Measurements from ENCODE around the gene REM2. TPM values are rescaled to one million over a fixed set of nuclear protein-coding genes. Genes with fewer than 3 reads are reported as not detected.
A peak's percentile ranks its signal among the peaks of the same experiment; 100 is the strongest.

REM2 gene
- total RNA-seq, 4 donors from 2014 or later: 0.57 to 2.1 (median 1.4) TPM

DNA sequence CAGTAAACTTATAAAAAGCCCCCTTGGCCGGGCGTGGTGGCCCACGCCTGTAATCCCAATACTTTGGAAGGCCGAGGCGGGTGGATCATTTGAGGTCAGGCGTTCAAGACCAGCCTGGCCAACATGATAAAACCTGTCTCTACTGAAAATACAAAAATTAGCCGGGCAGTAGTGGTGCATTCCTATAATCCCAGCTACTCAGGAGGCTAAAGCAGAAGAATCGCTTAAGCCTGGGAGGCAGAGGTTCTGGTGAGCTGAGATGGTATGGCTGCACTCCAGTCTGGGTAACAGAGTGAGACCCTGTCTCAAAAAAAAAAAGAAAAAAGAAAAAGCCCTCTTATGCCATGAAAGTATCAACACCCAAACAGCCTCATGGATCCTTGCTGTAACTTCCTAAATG is 42.5 kb downstream of the REM2 start:
- Histone ChIP-seq H3K36me3 (peaks cover 0 to 50% (median 0%) of the 10 kb centered on the region in 3 donors), H3K9me3 (no peaks in the 10 kb centered on the region), H3K4me1 (peaks cover 0 to 18% (median 5%) of the 10 kb centered on the region in 4 donors), H3K27ac (no peak overlapping the region), H3K27me3 (no peaks in the 10 kb centered on the region), H3K4me3 (no peak overlapping the region)
- DNase-seq: no peak
- TF ChIP-seq CTCF (IDR thresholded peaks at IDR 0.05): no peak
- TF ChIP-seq POLR2A (IDR thresholded peaks at IDR 0.05): no peak

DNA sequence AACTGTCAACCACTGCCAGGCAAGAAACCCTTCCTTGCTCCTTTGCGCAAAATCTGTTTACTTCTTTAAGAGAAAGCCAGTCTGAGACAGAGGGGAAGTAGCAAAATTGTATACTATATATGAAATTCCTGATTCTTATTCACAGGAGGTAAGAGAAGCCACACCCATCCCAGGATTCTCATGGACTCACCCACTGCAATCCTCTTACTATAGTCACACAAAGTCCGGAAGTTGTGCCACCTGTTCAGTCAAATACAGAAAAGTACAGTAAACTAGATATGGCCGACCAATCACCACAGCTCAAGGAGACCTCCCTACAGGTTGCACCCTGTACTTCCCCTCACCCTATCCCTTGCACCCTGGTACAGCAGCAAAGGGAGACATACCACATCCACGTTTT is 43.3 kb downstream of the REM2 start:
- Histone ChIP-seq H3K27ac (no peak overlapping the region), H3K27me3 (no peaks in the 10 kb centered on the region), H3K4me1 (peaks cover 0 to 18% (median 5%) of the 10 kb centered on the region in 4 donors), H3K36me3 (peaks cover 0 to 45% (median 0%) of the 10 kb centered on the region in 3 donors), H3K4me3 (no peak overlapping the region), H3K9me3 (no peaks in the 10 kb centered on the region)
- no peak for DNase-seq
- TF ChIP-seq CTCF (IDR thresholded peaks at IDR 0.05) (no peak), POLR2A (IDR thresholded peaks at IDR 0.05) (no peak)

- no peak for TF ChIP-seq POLR2A (IDR thresholded peaks at IDR 0.05)
- peaks cover 0 to 33% (median 0%) of the 10 kb centered on the region in 3 donors for H3K36me3 ChIP-seq
- no peaks in the 10 kb centered on the region for H3K27me3 ChIP-seq
- H3K9me3 ChIP-seq: no peaks in the 10 kb centered on the region
- no peak for DNase-seq
- H3K4me1 ChIP-seq: peaks cover 0 to 18% (median 5%) of the 10 kb centered on the region in 4 donors
- peak overlapping the region; percentile 65 to 92 (median 80) for H3K4me3 ChIP-seq
- H3K27ac ChIP-seq: peak overlapping the region; percentile 77 to 88 (median 84)
Observed at GRCh38 chr14:22928237-22929103, 45.4 kb downstream of the REM2 start.

DNA sequence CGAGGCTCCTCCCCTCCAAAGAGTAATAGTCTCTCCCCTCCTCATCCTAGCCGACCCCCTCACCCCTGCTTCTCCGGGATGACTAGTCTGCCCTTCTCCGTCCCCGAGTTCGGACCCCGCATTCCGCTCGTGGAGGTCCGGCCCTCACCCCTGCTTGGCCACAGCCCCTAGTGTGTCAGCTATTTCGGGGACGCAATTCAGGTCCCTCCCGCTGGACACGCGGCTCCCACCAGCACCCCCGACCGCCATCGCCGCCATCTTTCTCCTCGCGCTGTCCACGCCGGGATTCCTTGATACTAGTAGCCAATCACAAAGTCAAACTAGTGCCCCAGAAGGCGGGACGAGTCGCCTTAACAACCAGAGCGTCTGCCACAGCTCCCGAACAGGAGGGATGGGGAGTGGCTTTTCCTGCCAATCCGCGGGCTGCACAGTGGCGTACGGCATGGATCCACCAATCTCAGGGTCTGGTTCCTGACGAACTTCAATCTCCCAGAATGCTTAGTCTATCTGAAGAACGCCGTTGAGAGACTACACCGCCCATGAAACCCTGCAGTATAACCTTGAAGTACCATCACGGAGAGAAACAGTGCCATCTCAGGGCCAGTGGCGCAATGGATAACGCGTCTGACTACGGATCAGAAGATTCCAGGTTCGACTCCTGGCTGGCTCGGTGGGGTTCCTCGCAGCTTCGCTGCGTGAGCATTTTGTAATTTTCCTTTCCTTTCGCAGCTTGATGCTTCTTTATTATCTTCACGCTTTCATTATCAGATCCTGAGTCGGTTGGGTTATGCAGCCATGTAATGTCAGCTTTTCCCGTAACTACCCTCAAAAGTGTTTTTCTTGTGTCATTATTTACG is 46.3 kb downstream of the REM2 start, which contains the start of gene PRMT5:
Gene PRMT5 (minus strand): TSS at position 273 of the 857 bp plus-strand sequence. CDS start 15 bp downstream, at position 258.
- TF ChIP-seq POLR2A (IDR thresholded peaks at IDR 0.05) (peak; percentile 43 to 64), CTCF (IDR thresholded peaks at IDR 0.05) (peak in 1 of 6 experiments; percentile 12)
- no peaks in the 10 kb centered on the region for H3K9me3 ChIP-seq
- peaks cover 0 to 24% (median 0%) of the 10 kb centered on the region in 3 donors for H3K36me3 ChIP-seq
- H3K4me3 ChIP-seq: peak within 1 kb of the TSS; percentile 65 to 92 (median 80)
- no peaks in the 10 kb centered on the region for H3K27me3 ChIP-seq
- peaks cover 0 to 18% (median 5%) of the 10 kb centered on the region in 4 donors for H3K4me1 ChIP-seq
- H3K27ac ChIP-seq: peak within 1 kb of the TSS; percentile 79 to 88 (median 86)
- peak; percentile 98 to 100 (median 98) for DNase-seq

DNA sequence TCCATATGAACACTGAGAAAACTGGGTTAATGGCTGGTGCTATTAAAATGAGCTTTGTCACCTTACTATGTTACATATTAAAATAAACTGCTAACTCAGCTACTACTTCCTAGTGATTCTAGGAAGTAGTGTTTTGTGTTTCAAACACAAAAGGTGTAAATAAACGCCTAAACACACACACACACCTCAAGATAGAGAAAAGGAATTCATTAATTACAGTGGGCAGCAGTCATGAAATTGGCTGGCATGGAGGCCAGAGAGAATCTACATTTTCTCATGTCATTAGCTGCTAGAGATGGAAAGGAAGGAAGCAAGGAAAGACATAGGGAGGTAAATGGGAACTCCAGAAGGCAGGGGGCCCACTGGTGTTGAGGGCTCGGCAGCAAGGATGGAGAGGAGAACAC is 46.9 kb downstream of the REM2 start:
- no peaks in the 10 kb centered on the region for H3K9me3 ChIP-seq
- DNase-seq: no peak
- H3K4me1 ChIP-seq: peaks cover 0 to 18% (median 5%) of the 10 kb centered on the region in 4 donors
- TF ChIP-seq CTCF (IDR thresholded peaks at IDR 0.05) (no peak), POLR2A (IDR thresholded peaks at IDR 0.05) (no peak)
- H3K4me3 ChIP-seq: peak overlapping the region; percentile 65 to 92 (median 80)
- H3K27me3 ChIP-seq: no peaks in the 10 kb centered on the region
- peak overlapping the region; percentile 79 to 88 (median 86) for H3K27ac ChIP-seq
- H3K36me3 ChIP-seq: peaks cover 0 to 18% (median 0%) of the 10 kb centered on the region in 3 donors

Measured in Peyer's patch (tissue), 4 donors.